HG03108 (cell line): ENCODE results near the gene CRISPLD2.
"Not testable (repeated sequence)": the region's sequence is repeated elsewhere in the genome, so short reads cannot be mapped to it uniquely, and the experiment has no call there.

Source experiments
- ATAC-seq: cut with Tn5 transposase; IDR thresholded peaks from one replicate; pipeline ENCODE4 v1.9.1; 2021; ENCODE audit warnings: moderate library complexity; ENCODE audit not compliant: unreplicated experiment

The CRISPLD2 gene

DNA sequence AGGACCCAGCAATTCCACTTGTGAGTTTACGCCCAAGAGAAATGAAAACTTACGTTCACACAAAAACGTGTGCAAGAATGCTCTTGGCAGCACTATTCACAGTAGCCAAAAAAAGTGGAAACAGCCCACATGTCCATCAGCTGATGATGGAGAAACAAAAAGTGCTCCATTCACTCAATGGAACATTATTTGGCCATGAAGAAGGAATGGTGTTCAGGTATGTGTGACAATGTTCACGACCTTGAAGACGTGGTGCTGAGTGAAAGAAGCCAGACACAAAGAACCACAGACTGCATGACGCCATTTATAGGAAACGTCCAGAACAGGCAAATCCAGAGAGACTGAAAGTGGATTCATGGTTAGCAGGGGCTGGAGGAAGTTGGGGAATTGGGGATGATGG lies 106.7 kb downstream of the CRISPLD2 start:
- no peak for ATAC-seq

DNA sequence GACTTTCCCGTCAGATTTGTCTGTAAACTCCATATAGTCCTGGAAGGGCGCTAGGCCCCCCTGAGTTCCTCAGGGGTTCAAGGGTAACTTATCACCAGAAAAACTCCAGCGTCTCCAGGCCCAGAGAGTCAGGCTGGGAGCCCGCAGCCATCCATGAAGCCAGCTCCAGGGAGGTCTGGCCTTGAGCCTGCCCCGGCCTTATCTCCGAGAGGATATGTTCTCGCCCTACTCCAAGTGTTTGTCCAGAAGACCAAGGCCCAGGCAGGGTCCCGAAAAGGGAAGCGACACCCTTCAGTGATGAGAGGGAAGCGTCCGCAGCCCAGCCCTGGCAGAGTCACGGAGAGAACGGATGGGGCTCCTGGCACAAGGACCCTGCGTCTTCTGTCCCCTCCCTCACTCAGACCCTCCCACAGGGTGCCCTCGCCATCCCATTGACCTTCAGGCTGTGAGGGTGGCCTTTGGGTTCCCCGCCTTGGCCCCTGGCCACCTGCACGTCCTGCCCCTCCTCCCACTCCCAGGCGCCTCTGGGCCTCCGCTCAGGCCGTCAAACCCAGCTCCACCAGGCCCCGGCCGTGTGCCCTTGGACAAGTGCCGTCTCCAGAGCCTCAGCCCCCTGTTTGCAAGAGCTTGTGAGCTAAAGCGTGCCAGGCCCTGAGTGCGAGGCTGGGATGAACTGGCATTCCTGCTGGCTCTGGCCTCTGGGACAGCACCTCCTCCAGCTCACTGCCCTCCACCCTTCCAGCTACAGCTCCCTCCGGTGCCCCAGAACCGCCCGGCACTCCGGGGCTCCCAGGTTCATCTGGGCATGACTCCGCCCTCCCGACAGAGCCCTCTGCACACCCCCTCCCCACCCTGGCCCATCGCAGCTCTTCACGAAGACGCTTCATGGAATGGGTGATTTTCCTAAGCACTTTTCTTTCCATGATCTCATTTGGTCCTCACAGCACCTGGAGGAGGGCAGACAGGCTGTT lies 108.1 kb downstream of the CRISPLD2 start:
- no peak for ATAC-seq

DNA sequence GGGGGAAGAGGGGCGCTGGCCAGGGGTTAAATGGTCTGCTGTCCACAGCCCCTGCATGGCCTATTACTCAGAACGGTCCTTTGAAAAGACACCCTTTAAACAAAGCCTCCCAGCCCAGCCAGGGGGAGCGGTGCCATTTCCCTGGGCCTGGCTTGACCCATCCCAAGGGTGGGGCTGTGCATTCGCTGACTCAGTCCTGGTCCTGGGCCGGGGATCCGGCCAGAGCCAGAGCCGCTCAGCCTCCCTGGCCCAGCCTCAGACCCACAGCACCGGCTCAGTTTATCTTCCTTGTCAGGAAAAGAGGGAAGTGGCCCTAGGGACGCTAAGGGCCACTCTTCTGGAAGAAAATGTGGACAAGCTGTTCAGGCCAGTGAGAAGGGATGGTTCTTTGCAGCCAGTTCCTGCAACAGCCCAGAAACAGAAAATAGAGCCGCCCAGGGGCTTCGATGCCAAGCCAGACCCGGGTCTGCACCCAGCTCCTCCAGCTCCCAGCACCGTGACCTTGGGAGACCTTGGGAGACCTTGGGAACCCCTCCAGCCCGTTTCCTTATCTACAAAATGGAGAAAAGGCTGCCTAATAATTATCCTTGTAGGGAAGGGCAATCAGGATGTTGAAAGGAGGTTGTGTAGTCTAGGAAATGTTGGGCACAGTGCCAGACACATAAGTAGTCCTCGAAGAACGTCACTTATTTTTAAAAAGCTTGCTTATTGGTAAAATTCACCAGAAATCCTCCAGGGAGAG lies 109.1 kb downstream of the CRISPLD2 start:
- ATAC-seq, result no peak

DNA sequence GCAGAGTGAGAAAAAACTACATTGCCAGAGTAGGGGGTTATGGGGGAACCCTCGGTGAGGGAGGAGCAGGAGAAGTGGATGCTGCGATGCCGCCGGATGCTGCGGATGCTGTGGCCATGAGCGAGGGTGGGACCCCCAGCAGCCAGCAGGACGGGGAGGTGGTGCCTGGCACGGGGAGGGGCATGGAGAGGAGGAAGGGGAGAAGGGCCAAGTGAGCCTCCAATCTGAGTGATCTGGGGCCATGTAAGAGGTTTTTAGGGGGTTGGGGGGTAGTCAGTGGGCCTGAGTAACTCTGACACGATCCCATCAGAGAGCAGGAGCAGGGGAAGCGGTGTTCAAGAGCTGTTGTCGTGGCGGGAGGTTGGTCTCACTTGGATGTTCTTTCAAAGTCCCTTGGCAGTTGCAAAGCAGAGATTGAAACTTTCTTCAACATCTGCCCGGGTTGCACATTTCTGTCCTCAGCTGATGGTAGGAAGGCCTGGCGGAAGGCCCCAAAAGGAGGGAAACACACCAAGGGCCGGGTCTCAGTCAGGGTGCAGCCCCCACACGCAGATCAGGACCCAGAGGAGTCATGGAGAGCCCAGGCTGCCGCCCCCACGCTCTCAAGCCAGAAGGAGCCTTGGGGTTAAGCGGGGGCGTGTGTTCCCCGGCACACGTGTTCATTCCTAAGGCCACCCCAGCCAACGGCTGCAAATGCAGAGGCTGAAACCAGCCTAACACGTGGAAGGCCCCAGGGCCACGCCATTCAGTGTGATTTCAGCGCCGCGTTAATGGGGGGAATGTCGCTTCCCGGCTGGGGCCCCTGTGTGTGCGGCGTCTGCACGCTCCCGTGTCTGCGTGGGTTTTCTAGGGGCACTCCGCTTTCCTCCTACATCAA lies 109.9 kb downstream of the CRISPLD2 start:
- no peak for ATAC-seq

DNA sequence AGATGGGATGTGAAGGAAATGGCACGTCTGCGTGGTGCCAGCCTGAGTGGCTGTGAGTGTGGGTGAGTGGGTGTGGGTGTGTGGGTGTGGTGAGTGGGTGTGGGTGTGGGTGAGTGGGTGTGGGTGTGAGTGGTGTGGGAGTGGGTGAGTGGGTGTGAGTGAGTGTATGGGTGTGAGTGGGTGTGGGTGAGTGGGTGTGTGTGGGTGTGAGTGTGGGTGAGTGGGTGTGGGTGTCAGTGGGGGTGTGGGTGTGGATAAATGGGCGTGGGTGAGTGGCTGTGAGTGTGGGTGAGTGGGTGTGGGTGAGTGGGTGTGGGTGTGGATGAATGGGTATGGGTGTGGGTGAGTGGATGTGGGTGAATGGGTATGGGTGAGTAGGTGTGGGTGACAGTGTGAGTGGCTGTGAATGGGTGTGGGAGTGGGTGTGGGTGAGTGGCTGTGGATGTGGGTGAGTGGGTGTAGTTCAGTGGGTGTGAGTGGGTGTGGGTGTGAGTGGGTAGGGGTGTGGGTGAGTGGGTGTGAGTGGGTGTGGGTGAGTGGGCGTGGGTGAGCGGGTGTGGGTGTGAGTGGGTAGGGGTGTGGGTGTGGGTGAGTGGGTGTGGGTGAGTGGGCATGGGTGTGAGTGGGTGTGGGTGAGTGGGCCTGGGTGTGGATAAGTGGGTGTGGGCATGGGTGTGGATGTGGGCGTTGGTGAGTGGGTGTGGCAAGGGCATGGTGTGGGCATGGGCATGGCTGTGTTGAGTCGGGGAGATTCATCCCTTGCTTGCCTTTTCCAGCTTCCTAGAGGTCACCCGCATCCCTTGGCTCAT lies 110.7 kb downstream of the CRISPLD2 start:
- ATAC-seq, result no peak

DNA sequence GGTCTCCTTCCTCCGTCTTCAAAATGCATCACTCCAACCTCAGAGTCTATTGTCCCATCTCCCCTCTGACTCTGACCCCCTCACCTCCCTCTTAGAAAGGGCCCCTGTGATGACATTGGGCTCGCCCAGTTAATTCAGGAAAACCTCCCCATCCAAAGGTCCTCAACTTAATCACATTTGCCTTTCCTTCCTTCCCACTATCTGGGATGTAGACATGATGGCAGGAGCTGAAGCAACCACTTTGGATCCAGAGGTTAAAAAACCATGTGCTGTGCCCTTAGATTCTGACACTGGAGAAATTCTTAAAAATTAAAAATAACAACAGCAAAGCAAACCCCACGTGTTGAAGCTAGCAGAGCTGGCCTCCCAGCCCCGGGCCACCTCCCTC lies 111.3 kb downstream of the CRISPLD2 start:
- ATAC-seq, result no peak

DNA sequence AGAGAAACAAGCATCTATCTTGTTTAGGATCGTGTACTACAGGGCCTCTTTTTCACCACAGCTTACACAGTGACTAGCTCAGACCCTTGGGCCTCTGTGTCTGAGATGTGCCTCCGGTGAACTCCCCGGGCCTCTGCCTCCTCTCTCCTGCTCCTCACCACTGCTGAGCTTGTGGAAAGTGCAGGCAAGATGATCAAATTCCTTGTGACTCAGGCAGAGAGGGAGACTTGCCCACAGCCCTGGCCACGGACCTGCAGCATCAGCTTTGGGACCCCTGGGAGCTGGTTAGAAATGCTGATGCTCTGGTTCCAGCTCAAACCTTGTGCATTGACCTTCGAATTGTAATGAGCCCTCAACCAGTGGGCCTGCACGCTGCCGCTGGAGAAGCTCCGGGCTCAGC lies 111.7 kb downstream of the CRISPLD2 start:
- ATAC-seq, result no peak

DNA sequence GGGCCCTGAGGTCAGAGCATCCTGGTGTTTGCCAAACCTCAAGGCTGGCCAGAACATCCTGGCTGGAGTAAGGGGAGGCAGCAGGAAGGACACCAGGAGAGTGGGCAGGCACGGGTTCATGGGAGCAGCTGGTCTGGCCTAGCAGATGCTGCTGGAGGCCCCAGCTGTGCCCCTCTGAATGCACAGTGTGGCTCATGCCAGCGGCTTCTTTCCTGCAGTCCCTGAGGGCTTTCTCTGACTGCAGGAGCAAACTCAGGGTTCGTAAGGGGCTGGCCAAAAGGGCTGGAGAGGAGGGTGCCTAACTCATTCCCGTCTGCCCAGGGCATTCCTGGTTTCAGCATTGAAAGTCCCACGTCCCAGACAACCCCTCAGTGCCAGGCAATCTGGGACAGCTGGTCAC lies 112.9 kb downstream of the CRISPLD2 start:
- ATAC-seq, result no peak

DNA sequence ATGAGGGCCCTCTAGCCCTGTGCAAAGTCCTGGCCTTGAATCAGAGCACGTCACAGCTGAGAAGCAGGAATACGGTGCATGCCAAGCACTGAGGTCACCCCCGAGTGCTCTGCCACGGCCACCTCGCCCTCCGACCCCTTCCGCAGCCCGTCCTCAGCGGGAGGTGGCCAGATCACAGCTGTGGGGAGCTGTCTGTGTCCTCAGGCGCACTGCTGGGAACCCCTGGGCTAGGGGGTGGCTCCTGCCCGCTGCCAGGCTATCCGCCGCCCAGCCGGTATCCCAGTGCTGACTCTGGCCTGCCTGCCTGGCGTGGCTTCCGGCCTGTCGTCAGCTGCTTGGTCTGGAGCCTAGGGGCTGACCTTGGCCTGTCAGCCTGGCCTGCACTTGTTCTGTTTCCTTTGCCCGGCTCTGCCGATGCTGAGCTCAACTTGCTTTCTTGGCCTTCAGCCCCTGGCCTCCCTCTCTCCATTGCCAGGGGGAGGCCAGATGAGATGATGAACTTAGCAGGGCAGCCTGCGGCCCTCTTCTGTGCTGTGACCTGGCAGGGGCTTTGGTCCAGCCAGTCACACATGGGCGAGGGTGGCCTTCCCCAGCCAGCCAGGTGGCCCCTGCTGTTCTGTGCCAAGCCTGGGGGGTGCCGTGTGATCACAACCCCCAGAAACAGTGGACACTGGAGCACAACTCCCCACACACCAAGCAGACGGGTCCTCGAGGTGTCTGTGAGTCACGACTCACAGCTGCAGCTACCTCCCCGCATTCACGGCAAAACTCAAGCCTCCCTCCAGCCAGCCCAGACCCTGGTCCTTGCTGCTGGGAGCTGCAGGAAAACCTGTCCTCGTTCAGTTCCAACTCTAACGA lies 114.2 kb downstream of the CRISPLD2 start:
- ATAC-seq, result no peak

DNA sequence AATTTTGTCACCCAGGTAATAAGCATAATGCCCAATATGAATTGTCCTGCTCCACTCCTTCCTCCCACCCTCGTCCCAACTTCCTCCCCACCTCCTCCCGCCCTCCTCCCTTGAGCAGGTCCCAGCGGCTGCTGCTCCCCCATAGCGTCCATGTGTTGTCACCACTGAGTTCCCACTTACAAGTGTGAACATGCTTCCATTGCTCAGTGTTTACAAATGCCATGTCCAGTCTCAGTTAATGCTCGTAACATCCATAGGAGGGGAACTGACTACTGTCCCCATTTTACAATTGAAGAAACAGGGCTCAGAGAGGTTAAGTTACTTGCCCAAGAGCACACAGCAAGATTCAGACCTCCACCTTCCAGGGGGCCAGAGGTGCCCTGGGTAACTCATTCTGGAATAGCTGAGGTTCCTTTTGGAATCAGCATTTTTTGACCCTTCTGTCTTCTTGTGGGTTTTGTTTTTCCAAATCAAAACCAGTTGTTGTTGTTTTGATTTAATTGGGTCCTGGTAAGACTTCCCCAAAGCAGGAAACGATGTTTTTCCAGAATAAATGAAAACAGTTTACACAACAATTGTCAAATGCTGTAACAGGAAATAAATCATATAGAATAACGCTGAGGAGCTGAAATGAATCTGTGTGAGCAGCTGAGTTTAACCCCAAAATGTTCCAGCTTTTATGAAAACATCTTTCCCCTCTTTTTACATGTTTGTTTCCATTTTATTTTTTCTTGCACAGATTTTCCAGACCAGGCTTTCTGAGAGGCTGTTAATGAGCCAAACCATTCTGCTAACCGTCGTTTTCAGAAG lies 117.6 kb downstream of the CRISPLD2 start:
- no peak for ATAC-seq

DNA sequence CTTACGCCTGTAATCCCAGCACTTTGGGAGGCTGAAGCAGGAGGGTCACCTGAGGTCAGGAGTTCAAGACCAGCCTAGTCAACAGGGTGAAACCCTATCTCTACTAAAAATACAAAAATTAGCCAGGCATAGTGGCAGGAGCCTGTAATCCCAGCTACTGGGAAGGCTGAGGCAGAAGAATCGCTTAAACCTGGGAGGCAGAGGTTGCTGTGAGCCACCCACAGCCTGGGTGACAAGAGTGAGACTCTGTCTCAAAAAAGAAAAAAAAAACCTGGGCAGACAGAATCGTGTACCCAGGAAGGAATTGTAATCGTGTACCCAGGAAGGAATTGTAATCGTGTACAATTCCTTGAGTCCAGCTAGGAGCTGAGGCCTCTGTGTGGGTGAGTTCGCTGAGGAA lies 118.8 kb downstream of the CRISPLD2 start:
- ATAC-seq, result not testable (repeated sequence)

DNA sequence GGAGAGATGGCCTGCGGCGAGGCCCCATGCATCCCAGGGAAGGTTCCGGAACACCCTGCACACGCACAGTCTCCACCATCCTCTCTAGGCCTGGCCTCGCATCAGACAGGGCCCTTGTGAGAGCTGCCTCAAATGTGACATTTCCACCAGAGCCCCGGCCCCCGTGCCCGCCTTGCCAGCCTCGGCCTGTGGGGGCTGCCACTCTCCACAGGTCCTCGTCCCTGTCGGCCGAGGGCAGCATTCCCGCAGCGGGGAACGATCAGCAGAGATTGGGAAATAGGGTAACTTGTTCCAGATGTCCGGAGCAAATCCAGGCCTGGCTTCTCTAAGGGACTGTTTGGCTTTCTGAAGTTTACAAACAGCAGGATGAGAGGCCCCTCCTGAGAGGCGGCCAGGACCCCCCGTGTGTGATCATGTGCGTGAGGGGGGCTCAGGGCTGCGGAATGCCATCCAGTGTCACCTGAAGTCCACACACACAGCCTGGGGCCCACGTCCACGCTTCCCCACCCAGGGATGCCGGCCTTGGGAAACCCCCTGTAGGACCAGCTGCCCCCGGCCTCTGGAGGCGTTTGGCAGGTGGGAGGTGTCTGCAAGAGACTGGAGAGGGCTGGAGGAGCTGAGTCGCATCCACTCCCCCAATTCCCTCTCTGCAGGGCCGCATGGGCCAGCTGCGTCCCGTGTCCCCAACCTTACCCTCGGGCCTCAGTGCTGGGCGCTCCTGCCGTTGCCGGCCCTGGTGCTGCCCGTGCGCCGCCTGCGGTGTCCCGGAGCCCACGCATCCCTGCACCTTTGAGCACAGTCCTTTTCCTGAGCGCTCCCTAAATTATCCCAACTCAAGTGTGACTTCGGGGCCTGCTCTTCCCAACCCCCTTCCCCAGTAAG lies 121.1 kb downstream of the CRISPLD2 start:
- no peak for ATAC-seq

DNA sequence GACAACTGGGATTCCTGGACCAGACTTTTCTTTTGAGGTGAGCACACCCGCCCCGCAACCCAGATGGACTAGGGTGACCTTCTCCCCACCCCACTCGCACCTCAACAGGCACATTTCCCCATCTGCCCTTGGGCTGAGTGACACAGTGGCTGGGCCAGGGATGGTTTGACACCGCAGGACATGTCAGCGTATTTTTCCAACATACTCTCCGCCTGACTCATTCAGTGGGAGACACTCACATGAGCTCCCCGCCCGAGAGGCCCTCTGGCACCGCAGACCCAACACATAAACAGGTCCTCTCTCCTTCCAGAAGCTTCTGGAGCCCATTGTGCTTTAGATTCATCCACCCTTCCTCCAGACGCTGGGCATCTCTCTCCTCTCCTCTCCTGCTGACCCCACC lies 122.1 kb downstream of the CRISPLD2 start:
- no peak for ATAC-seq

DNA sequence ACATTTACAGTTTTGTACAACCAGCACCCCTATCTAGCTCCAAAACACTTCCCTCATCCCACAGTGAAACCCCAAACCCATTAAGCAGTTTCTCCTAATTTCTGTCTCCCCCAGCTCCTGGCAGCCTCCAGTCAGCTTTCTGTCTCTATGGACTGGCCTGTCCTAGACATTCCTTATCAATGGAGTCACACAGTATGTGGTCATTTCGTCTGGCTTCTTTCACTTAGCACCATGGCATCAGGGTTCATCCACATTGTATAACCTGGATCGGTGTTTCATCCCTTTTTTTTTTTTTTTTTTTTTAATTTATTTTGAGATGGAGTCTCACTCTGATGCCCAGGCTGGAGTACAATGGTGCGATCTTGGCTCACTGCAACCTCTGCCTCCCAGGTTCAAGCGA lies 123.0 kb downstream of the CRISPLD2 start:
- ATAC-seq, result no peak

DNA sequence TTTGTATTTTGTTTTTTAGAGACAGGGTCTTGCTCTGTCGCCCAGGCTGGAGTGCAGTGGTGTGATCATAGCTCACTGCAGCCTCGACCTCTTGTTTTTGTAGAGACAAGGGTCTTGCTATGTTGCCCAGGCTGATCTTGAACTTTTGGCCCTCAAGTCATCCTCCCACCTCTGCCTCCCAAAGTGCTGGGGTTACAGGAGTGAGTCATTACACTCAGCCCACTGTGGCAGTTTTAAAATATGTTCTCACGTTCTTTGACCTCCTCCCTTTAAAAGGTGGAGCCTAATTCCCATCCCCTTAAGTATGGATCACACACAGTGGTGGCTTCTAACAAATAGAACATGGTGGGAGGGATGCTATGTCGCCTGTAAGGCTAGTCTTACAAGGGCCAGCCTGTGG lies 123.8 kb downstream of the CRISPLD2 start:
- no peak for ATAC-seq

DNA sequence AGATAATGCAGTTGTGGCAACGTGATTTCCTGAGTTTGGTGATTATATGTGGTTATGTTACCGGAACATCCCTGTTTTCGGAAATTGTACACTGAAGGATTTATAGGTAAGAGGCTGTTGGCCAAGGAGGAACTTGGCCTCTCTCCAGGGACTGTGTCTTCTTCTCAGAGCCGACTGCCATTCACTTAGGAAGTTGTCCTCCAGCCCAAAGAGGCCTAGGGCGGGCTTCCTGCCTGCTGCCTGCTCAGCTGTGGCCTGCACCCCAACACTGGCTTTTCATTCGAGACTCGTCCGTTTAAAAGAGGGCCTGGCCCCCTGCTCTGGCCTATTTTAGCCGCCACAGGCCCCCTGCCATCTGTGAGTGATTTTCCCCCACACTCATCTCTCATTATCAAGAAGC lies 127.2 kb downstream of the CRISPLD2 start:
- ATAC-seq, result no peak

DNA sequence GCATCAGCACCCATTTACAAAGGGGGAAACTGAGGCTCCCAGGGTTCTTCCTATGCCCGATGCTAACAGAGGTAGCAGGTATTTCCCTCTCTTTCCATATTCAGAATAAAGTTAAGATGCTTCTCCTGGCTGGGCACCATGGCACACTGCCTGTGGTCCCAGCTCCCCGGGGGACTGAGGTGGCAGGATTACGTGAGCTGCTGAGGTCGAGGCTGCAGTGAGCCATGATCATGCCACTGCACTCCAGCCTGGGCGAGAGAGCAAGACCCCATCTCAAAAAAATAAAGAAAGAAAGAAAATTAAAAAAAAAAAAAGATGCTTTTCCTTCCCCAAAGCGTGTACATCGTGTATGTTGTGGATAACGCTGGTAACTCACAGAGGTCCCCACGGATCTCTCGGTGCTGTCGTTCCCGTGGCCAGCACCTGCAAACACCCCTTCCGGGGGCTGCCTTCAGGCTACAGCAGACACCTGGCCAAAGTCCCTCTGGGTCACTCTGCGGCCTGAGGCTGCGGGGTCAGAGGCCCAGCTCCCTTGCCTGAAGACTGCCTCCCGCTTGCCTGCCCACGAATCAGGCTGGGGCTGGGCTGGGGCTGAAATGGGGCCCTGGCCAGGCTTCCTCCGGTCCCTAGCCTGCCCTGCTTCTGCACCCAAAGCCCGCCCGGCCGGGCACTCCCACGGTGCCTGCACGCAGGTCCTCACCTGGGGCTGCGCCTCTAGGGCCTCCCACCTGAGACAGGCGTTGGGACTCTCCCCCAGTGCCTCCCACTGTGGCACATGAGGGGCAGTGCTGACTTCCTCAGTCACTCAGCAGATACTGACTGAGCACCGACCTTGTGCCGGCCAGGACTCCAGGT lies 128.4 kb downstream of the CRISPLD2 start:
- no peak for ATAC-seq
